HG03575 (cell line): ENCODE results near the gene LCT.
A peak's percentile ranks its signal among the peaks of the same experiment; 100 is the strongest.
"Not testable (repeated sequence)": the region's sequence is repeated elsewhere in the genome, so short reads cannot be mapped to it uniquely, and the experiment has no call there.

Experiments used
- ATAC-seq: cut with Tn5 transposase; IDR thresholded peaks from one replicate; pipeline ENCODE4 v1.9.1; 2021; ENCODE audit not compliant: unreplicated experiment, insufficient number of reproducible peaks, low FRiP score; ENCODE audit errors: extremely low read depth

LCT gene

DNA sequence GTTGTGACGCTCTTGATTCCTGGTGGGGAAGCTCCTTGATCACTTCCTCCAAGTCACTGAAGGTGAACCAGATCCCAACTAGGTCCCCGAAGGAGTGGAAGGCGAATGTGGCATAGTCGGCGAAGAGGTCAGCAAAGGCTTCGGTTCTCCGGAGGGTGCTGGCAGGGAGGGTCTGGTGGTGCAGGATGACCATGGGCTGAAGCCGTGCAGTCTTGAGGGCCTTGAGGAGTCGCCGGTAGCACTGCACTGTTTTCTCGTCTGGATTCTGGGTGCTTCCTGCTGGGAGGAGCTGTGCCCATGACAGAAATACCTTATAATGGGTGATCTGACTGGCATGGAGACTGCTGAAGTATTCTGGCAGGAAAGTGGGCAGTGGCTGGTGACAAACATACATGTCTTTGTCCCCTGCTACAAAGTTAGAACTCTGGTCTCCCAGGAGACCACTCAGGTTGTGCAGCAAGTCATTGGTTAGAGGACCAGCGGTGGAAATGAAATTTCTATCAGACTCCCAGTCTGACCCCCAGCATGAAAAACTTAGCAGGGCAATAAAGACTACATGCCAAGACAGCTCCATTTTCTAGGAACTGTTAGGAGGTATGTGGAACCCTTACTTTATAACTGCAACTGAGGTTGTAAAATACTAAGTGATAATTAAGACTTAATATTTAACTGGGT lies at the start of gene LCT:
Gene LCT (minus strand): TSS at position 589 of the 675 bp plus-strand sequence. CDS start 15 bp downstream, at position 574.
- ATAC-seq: no peak

DNA sequence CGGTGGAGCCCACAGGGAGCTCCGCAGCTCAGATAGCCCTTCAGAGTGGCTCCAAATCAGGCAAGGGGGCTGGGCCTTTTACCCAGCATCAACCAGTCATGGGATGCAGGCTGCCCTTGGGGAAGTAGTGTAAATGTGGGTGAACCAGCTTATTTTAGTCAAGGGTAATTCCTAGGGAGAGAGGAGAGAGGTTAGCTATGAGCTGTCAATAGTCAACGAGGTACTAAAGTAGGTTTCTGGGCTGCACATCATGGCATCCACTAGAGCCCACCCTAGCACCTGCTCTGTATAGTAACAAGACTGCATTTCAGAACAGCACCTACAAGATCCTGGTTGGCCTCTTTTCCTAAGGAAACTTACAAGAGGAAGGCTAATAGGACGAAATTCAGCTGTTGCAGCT lies 48.7 kb upstream of the LCT start:
- ATAC-seq: no peak

- ATAC-seq: no peak
Observed at GRCh38 chr2:135882415-135882814, 45.4 kb upstream of the LCT start.

GRCh38 chr2:135876770-135877169 lies 39.8 kb upstream of the LCT start:
- ATAC-seq: not testable (repeated sequence)

DNA sequence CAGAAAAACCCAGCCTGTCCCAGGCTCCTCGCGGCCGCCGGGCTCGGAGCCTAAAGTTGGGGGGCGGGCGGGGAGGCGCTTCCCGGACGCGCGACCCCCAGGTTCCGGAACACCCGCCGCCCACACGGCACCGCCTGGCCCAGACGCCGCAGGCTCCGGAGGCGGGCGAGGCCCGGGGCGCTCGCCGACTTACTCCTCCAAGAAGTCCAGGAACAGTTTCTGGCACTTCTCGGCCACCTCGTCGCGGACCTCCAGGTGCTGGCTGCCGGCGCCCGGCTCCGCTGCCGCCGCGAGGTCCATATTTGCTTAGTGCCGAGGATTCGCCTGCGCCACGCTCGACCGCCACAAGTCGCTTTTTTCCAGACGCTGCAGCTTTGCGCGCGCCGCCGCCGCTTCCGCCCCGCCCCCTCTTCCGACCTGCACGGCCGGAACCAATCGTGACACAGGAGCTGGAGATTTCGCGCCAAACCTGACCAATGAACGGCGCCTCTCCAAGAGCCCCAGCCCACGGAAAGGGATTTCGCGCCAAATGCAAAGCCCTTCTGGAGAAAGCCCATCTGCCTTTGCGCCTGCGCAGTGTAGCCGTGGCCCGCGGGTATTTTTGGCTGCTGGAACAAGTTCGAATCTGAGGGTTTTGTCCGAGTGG lies 39.2 kb upstream of the LCT start, which contains the start of gene MCM6:
Gene MCM6 (minus strand): TSS at position 378 of the 646 bp plus-strand sequence. CDS start 78 bp downstream, at position 300.
- ATAC-seq: peak; percentile 79

DNA sequence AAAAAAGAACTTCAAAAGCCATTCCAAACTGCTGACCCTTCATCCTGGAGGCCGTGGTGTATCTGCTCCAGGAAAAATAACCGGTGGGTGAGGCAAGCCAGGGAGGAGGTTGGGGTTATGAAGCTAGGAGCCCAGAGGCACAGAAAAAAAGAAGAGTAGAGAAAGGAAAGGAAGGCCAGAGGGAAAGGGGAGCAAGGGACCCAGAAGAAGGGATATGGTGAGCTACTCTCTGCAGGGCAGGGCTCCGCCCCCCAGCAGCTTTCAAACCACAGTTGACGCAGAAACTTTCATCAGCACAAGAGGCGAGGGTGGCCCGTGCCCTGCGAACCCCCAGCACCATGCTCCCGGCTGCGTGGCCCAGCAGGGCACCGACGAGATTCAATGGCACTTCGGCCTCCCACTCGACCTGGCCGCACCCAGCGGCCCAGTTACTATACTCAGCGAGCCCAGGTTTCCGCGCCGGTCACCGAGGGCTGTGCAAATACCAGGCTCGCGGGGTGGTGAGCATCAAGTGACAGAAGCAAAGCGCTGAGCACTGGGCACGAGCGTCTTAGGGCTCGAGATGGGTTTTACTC lies 38.6 kb upstream of the LCT start:
- ATAC-seq: peak; percentile 39

DNA sequence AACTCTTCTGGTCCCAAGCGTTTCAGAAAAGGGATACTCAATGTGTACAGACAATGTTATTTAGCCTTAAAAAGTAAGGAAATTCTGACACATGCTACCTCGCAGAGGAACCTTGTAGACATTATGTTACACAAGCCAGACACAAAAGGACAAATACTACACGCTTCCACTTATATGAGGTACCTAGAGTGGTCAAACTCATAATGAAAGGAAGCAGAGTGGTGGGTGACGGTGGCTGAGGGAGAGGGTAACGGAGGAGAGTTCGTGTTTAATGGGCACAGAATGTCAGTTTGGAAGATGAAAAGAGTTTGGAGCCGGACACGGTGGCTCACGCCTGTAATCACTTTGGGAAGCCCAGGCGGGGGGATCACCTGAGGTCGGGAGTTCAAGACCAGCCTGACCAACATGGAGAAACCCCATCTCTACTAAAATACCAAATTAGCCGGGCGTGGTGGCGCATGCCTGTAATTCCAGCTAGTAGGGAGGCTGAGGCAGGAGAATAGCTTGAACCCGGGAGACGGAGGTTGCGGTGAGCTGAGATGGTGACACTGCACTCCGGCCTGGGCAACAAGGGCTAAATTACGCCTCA lies 37.9 kb upstream of the LCT start:
- ATAC-seq: no peak

DNA sequence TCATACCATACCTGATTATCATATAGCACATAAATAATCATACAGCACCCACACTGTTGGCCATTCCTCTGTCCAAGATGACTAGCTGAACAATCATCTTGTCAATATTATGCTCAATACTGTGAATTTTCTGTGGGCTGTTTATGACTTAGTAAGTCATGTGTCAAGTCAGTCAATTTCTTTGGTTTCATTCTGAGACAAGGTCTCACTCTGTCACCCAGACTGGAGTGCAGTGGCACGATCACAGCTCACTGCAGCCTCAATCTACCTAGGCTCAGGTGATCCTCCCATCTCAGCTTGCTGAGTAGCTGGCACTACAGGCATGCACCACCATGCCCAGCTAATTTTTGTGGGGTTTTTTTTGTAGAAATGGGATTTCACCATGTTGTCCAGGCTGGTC lies 33.6 kb upstream of the LCT start:
- ATAC-seq: no peak

GRCh38 chr2:135863233-135863632 lies 26.2 kb upstream of the LCT start:
- ATAC-seq: no peak

DNA sequence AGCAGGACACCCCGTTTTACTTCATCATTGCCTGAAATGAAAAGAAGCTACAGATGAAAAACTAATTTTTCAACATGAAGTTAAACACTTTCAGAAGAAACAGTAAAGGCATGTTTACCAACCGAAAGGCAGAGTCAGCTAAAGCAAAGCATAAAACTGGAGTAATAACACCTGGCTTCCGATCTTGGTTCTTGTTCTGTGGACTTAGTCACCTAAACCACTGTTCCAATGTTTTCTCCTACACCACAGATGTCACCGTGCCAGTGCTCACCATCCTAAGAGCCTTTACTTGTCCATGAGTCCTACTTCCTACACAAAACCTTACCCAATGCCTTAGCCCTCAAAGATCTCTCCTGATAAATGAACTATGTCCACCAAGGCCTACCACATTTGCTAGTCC lies 25.7 kb upstream of the LCT start:
- ATAC-seq: no peak

DNA sequence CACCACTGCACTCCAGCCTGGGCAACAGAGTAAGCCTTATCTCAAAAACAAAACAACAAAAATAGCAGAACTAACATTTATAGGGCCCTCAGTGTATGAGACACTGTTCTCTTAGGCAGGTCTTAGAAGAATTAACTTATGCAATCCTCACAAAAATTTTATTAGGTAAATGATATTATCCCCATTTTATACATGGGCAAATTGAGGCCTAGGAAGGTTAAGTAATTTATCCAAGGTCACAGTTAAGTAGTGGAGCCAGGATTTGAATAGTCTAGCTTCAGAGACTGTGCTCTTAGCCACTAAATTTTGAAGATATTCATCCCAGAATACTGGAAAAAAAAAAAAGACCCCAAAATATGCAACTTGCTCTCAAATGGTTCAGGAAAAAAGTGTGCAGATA lies 16.4 kb upstream of the LCT start:
- no peak for ATAC-seq

- ATAC-seq: no peak
Observed at GRCh38 chr2:135851858-135852257, 14.9 kb upstream of the LCT start.

GRCh38 chr2:135850892-135851668 lies 14.1 kb upstream of the LCT start:
- no peak for ATAC-seq

- ATAC-seq: no peak
Observed at GRCh38 chr2:135849087-135849486, 12.1 kb upstream of the LCT start.

- no peak for ATAC-seq
Observed at GRCh38 chr2:135845997-135846396, 9.0 kb upstream of the LCT start.

DNA sequence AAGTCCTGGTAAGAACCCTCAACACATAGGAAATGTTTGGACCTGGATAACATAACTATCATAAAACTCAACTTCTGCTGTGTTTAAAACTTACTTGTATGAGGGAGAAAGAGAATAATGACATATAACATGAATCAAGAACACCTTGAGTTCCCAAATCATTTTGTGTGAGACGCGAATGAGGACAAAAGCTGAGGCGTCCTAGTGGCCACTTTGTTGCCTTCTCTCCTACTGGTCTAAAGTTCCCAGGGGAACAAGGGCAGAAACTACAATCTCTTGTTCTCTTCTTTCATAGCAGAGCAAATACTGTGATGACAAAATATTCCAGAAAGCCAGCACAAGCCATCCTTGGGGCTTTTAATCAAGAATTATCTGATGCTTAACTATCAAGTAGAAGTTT lies 8.3 kb upstream of the LCT start:
- ATAC-seq: no peak

DNA sequence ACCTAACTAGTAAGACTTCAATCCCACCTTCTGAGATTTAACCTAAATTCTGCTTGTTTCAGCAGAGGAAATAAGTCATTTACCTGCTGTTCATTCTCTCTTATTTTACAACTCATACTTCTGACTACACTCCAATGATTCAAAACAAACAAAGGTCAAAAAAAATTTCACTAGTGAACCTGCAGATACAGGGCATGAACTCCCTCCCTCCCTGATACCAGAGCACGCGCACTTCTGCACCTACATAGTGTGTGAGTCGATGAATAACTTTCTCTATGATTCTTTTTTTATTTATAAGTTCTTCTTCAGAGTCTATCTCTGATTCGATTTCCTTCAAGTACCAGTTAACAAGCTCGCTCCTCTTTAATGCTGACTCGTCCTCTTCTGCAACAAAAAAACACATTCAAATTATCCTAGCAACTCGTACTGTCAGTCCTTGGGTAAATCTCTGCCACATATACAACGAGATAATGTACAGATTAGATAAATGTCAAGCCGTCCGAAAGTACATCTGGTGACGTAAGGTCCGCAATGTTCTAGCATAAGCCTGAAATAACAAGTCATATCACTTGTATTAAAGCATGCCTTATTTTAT lies 7.4 kb upstream of the LCT start:
- ATAC-seq: no peak

DNA sequence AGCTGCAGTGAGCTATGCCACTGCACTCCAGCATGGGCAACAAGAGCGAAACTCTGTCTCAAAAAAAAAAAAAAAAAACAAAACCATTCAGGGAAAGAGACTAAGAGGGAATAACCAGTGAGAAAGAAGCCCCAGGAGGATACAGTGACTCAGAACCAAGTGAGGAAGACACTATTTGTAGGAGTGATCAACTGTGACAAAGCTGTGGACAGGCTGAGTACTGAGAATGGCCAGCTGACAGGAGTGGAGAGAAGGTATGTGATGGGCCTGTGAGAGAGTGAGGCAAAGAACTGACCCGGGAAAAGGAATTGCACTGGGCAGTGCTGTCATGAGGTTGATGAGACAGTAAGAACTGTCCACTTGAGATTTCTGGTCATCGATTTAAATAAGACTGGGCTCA lies 6.7 kb upstream of the LCT start:
- ATAC-seq: no peak

- no peak for ATAC-seq
Observed at GRCh38 chr2:135840601-135841000, 3.6 kb upstream of the LCT start.
